ENCODE measurements around the gene WDR87.

Gene WDR87

DNA sequence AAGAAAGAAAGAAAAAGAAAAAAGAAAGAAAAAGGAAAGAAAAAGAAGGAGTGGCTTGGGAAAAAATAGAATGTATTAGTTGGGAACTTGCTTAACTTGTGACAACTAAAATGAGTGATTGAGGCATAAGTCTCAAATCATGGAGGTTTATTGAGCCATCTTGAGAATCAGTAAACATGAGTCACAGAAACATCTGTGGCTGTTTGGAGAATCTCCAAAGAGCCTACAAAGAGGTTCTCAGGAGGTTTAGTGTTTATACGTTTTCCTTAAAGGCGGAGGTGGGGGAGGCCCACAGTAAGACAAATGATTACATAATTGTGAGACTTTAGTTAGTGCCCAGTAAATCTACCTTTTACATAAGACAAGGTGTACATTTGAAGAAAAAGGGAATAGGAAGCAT lies 38.6 kb downstream of the WDR87 start:
- no peak for TF ChIP-seq FOXM1 (IDR thresholded peaks at IDR 0.05; ENCODE audit: borderline replicate concordance, low read depth)
- TF ChIP-seq EGR1 (IDR thresholded peaks at IDR 0.05) = no peak
- no peak for TF ChIP-seq CREB1 (IDR thresholded peaks at IDR 0.05; ENCODE audit: low read depth)
- no peak for TF ChIP-seq ZBTB7A (IDR thresholded peaks at IDR 0.05; ENCODE audit: low read depth)
- TF ChIP-seq, protein P1, sequence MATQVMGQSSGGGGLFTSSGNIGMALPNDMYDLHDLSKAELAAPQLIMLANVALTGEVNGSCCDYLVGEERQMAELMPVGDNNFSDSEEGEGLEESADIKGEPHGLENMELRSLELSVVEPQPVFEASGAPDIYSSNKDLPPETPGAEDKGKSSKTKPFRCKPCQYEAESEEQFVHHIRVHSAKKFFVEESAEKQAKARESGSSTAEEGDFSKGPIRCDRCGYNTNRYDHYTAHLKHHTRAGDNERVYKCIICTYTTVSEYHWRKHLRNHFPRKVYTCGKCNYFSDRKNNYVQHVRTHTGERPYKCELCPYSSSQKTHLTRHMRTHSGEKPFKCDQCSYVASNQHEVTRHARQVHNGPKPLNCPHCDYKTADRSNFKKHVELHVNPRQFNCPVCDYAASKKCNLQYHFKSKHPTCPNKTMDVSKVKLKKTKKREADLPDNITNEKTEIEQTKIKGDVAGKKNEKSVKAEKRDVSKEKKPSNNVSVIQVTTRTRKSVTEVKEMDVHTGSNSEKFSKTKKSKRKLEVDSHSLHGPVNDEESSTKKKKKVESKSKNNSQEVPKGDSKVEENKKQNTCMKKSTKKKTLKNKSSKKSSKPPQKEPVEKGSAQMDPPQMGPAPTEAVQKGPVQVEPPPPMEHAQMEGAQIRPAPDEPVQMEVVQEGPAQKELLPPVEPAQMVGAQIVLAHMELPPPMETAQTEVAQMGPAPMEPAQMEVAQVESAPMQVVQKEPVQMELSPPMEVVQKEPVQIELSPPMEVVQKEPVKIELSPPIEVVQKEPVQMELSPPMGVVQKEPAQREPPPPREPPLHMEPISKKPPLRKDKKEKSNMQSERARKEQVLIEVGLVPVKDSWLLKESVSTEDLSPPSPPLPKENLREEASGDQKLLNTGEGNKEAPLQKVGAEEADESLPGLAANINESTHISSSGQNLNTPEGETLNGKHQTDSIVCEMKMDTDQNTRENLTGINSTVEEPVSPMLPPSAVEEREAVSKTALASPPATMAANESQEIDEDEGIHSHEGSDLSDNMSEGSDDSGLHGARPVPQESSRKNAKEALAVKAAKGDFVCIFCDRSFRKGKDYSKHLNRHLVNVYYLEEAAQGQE (IDR thresholded peaks at IDR 0.05; ENCODE audit: low read depth) = no peak
- TF ChIP-seq TEAD4 (IDR thresholded peaks at IDR 0.05) = no peak
- no peak for TF ChIP-seq TCF12 (IDR thresholded peaks at IDR 0.05; ENCODE audit: low read depth)
- TF ChIP-seq, protein P2, sequence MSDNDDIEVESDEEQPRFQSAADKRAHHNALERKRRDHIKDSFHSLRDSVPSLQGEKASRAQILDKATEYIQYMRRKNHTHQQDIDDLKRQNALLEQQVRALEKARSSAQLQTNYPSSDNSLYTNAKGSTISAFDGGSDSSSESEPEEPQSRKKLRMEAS (IDR thresholded peaks at IDR 0.05) = no peak
- no peak for TF ChIP-seq EP300 (IDR thresholded peaks at IDR 0.05; ENCODE audit: borderline replicate concordance)
- no peak for TF ChIP-seq CEBPB (IDR thresholded peaks at IDR 0.05)
- TF ChIP-seq NFIC (IDR thresholded peaks at IDR 0.05) = no peak
- no peak for TF ChIP-seq YY1 (IDR thresholded peaks at IDR 0.05; ENCODE audit: low read depth)
- TF ChIP-seq, protein P3, sequence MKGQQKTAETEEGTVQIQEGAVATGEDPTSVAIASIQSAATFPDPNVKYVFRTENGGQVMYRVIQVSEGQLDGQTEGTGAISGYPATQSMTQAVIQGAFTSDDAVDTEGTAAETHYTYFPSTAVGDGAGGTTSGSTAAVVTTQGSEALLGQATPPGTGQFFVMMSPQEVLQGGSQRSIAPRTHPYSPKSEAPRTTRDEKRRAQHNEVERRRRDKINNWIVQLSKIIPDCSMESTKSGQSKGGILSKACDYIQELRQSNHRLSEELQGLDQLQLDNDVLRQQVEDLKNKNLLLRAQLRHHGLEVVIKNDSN (IDR thresholded peaks at IDR 0.05) = no peak

DNA sequence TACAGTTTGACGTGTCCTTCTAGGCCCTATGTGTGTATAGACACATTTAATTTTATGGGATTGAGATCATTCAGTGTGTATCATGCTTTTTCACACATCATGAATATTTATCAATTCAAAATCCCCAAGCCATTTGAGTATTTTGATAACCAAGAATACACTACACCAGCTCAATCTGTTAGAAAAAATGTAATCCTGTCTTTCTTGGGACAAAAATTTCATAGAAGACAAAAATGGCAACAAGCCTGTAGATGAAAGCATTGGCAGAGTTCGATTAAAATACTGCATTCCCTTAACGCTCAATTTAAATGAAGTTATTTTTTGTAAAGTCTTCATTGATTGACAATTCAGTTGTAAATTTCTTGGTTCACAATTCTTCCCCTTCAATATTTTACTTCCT lies 41.9 kb downstream of the WDR87 start:
- TF ChIP-seq, protein P1 (IDR thresholded peaks at IDR 0.05; ENCODE audit: low read depth) = no peak
- TF ChIP-seq TCF12 (IDR thresholded peaks at IDR 0.05; ENCODE audit: low read depth) (no peak), CREB1 (IDR thresholded peaks at IDR 0.05; ENCODE audit: low read depth) (no peak), CEBPB (IDR thresholded peaks at IDR 0.05) (no peak), TAF1 (IDR thresholded peaks at IDR 0.05; ENCODE audit: low read depth) (no peak), FOXM1 (IDR thresholded peaks at IDR 0.05; ENCODE audit: borderline replicate concordance, low read depth) (no peak), NFIC (IDR thresholded peaks at IDR 0.05) (no peak), YY1 (IDR thresholded peaks at IDR 0.05; ENCODE audit: low read depth) (no peak), ZBTB7A (IDR thresholded peaks at IDR 0.05; ENCODE audit: low read depth) (no peak)
- TF ChIP-seq, protein P2 (IDR thresholded peaks at IDR 0.05) = no peak

DNA sequence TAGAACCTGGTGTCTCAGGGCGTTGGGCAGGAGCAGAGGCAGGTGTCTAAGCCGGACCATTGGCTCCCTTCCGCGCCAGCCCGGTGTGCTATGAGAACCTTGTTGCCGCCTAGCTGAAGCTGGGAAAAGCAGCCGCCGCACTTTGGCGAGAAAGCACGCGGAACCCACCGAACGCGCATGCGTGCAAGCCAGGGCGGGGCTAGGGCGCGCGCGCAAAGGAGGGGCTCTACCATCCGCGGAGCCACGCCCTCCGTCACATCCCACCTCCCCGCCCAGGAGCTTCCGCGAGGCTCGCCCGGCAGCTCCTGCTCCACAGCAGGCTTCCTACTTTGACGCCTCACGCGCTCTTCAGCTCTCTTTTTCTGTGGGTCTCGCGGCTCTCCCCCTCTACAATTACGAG lies 51.3 kb downstream of the WDR87 start:
- no peak for TF ChIP-seq NFIC (IDR thresholded peaks at IDR 0.05)

DNA sequence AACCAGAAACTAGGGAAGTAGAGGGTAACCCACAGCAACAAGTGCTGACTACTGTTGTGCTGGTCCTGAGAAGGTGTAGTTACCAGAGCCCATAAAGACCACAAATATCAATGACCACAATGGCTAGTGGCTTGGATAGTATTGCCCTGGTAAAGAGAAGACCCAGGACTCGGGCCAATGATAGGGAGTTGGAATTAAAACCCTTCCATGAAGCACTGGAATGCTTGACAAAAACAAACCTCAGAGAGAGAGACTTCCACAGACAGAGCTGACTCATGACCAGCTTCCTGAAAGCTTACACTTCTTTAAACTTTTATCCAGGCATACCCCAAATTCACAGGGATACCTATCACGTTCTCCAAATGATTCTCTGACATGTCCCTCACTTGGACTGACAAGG lies 60.5 kb downstream of the WDR87 start:
- TF ChIP-seq YY1 (IDR thresholded peaks at IDR 0.05; ENCODE audit: low read depth) (no peak), TEAD4 (IDR thresholded peaks at IDR 0.05) (no peak), RAD21 (IDR thresholded peaks at IDR 0.05; ENCODE audit: low read depth) (no peak), TAF1 (IDR thresholded peaks at IDR 0.05; ENCODE audit: low read depth) (no peak), ZBTB7A (IDR thresholded peaks at IDR 0.05; ENCODE audit: low read depth) (no peak), FOXM1 (IDR thresholded peaks at IDR 0.05; ENCODE audit: borderline replicate concordance, low read depth) (no peak), EGR1 (IDR thresholded peaks at IDR 0.05) (no peak), CEBPB (IDR thresholded peaks at IDR 0.05) (no peak), CREB1 (IDR thresholded peaks at IDR 0.05; ENCODE audit: low read depth) (no peak), TCF12 (IDR thresholded peaks at IDR 0.05; ENCODE audit: low read depth) (no peak), EP300 (IDR thresholded peaks at IDR 0.05; ENCODE audit: borderline replicate concordance) (no peak), NFIC (IDR thresholded peaks at IDR 0.05) (no peak)
- TF ChIP-seq, protein P2 (IDR thresholded peaks at IDR 0.05) = no peak
- TF ChIP-seq, protein P3 (IDR thresholded peaks at IDR 0.05) = no peak
- TF ChIP-seq, protein P1 (IDR thresholded peaks at IDR 0.05; ENCODE audit: low read depth) = no peak
